A673 (cell line): ENCODE data around the gene C2orf81. TPM values are rescaled to one million over a fixed set of nuclear protein-coding genes. Genes with fewer than 3 reads are reported as not detected.

Source experiments
- BruUV-seq: library from RNA; stranded (reverse); fragments of 400-500 nt; replicated peaks from 2 replicates; lab custom pipeline; 2021; lab: Mats Ljungman, UMichigan
- CTCF ChIA-PET: fragments of 300-600 bp; sonication (Branson Sonifier 250); formaldehyde crosslinking; loops from one replicate; lab custom pipeline; 2022; ENCODE audit warnings: antibody characterized with exemption; lab: Charles Lee
- POLR2A ChIA-PET: fragments of 300-600 bp; sonication (Branson Sonifier 250); formaldehyde crosslinking; loops from one replicate; lab custom pipeline; 2022; ENCODE audit warnings: antibody characterized with exemption; ENCODE audit not compliant: low non-redundant PET; lab: Charles Lee
- DNase-seq: peaks from one replicate; pipeline ENCODE4 v3.0.0-alpha.2; 2015; ENCODE audit warnings: low spot score
- H3K27ac ChIP-seq: fragments of 200-600 bp; sonication (generic); 2 replicates; pipeline ENCODE4 v1.5.1; 2016; ENCODE audit warnings: mixed run types, low read depth, mild to moderate bottlenecking, mixed read lengths, antibody characterized with exemption, low read length; ENCODE audit not compliant: poor library complexity, severe bottlenecking
- H3K27me3 ChIP-seq: fragments of 200-600 bp; sonication (generic); replicated peaks from 2 replicates; pipeline ENCODE4 v1.6.1; 2017; ENCODE audit warnings: mixed run types, low read depth, mild to moderate bottlenecking, mixed read lengths, antibody characterized with exemption, low read length; ENCODE audit not compliant: insufficient read depth, poor library complexity
- H3K36me3 ChIP-seq: fragments of 200-600 bp; sonication (generic); 2 replicates; pipeline ENCODE4 v1.6.1; 2016; ENCODE audit warnings: mixed run types, mild to moderate bottlenecking, mixed read lengths, antibody characterized with exemption, low read length; ENCODE audit not compliant: insufficient read depth, poor library complexity, severe bottlenecking
- H3K4me1 ChIP-seq: fragments of 200-600 bp; sonication (generic); 2 replicates; pipeline ENCODE4 v1.6.1; 2017; ENCODE audit warnings: mixed run types, mild to moderate bottlenecking, mixed read lengths, antibody characterized with exemption, low read length; ENCODE audit not compliant: insufficient read depth, poor library complexity, severe bottlenecking
- H3K4me3 ChIP-seq: fragments of 200-600 bp; sonication (generic); 2 replicates; pipeline ENCODE4 v1.5.1; 2016; ENCODE audit warnings: low read depth, mixed run types, mild to moderate bottlenecking, mixed read lengths, low read length; ENCODE audit not compliant: poor library complexity, severe bottlenecking
- H3K9me3 ChIP-seq: fragments of 200-600 bp; sonication (generic); 2 replicates; pipeline ENCODE4 v1.6.1; 2016; ENCODE audit warnings: mixed run types, low read depth, mild to moderate bottlenecking, mixed read lengths, antibody characterized with exemption, low read length; ENCODE audit not compliant: poor library complexity, severe bottlenecking
- CTCF ChIP-seq: fragments of 300-800, 200-600 bp; sonication (generic); conservative IDR thresholded peaks from 2 replicates; pipeline ENCODE4 v1.5.1; 2017; ENCODE audit warnings: low read depth, mild to moderate bottlenecking, antibody characterized with exemption, low read length, moderate library complexity, mixed read lengths
- intact Hi-C: fragments of 100-400 bp; cut with micrococcal nuclease; formaldehyde crosslinking; loops from one replicate; pipeline ENCODE4 v1.10.0; 2022; ENCODE audit not compliant: unreplicated experiment
- total RNA-seq: library from RNA; stranded (reverse); gene quantifications from 2 replicates; pipeline ENCODE4 v1.2.3, GENCODE V29; 2021

The C2orf81 gene
- total RNA-seq, 1 experiment from 2014 or later, result 1.9 TPM

GRCh38 chr2:74364533-74365505, 56.6 kb downstream of the C2orf81 start:
- no peak for DNase-seq
- no peaks in the 10 kb centered on the region for H3K27me3 ChIP-seq
- no peaks in the 10 kb centered on the region for H3K4me1 ChIP-seq
- ChIA-PET POLR2A (no interaction called here), CTCF (no interaction called here)
- no peak for TF ChIP-seq CTCF
- no peak overlapping the region for H3K4me3 ChIP-seq
- BruUV-seq, result no TSS peak
- intact Hi-C loops, result no loop called here
- no peaks in the 10 kb centered on the region for H3K9me3 ChIP-seq
- peaks cover 79% of the 10 kb centered on the region for H3K36me3 ChIP-seq
- no peak overlapping the region for H3K27ac ChIP-seq

Other genes starting within 250 kb of the C2orf81 start
- 110 and 116 TPM in 2 replicates for gene MOB1A, start 242.7 kb downstream of the C2orf81 start, total RNA-seq
- gene MTHFD2, start 223.0 kb downstream of the C2orf81 start, total RNA-seq, result 252 and 293 TPM in 2 replicates
- 0.94 and 1.8 TPM in 2 replicates for gene SLC4A5, start 78.2 kb downstream of the C2orf81 start, total RNA-seq
- 172 and 177 TPM in 2 replicates for gene DCTN1, start 41.3 kb downstream of the C2orf81 start, total RNA-seq
- gene WDR54, start 111 bp upstream of the C2orf81 start, total RNA-seq, result 41.1 and 51.1 TPM in 2 replicates
- gene RTKN, start 20.3 kb upstream of the C2orf81 start, total RNA-seq, result 27.0 and 29.6 TPM in 2 replicates
- 29.9 and 34.9 TPM in 2 replicates for gene INO80B, start 33.5 kb upstream of the C2orf81 start, total RNA-seq
- 37.9 and 53.6 TPM in 2 replicates for gene WBP1, start 36.8 kb upstream of the C2orf81 start, total RNA-seq
- 38.2 and 45.2 TPM in 2 replicates for gene MOGS, start 43.8 kb upstream of the C2orf81 start, total RNA-seq
- gene MRPL53, start 51.1 kb upstream of the C2orf81 start, total RNA-seq, result 99.2 and 104 TPM in 2 replicates
- 20.4 and 27.4 TPM in 2 replicates for gene CCDC142, start 61.4 kb upstream of the C2orf81 start, total RNA-seq
- gene TTC31, start 61.5 kb upstream of the C2orf81 start, total RNA-seq, result 25.8 and 28.6 TPM in 2 replicates
- gene LBX2, start 78.0 kb upstream of the C2orf81 start, total RNA-seq, result 0.48 TPM in 1 of 2 replicates, not detected in the other
- gene PCGF1, start 86.1 kb upstream of the C2orf81 start, total RNA-seq, result 30.9 and 33.0 TPM in 2 replicates
- gene TLX2, start 92.8 kb upstream of the C2orf81 start, total RNA-seq, result not detected in 2 replicates
- gene DQX1, start 104.6 kb upstream of the C2orf81 start, total RNA-seq, result 0.50 and 0.71 TPM in 2 replicates
- 114 and 126 TPM in 2 replicates for gene AUP1, start 108.1 kb upstream of the C2orf81 start, total RNA-seq
- 35.1 and 37.7 TPM in 2 replicates for gene HTRA2, start 108.3 kb upstream of the C2orf81 start, total RNA-seq
- gene LOXL3, start 132.3 kb upstream of the C2orf81 start, total RNA-seq, result 0.88 and 1.9 TPM in 2 replicates
- 18.4 and 20.7 TPM in 2 replicates for gene DOK1, start 133.1 kb upstream of the C2orf81 start, total RNA-seq
- gene M1AP, start 226.7 kb upstream of the C2orf81 start, total RNA-seq, result not detected in 2 replicates
- 3.8 and 4.1 TPM in 2 replicates for gene SEMA4F, start 232.6 kb upstream of the C2orf81 start, total RNA-seq